ENCODE measurements around the gene CTTN. TPM values are rescaled to one million over a fixed set of nuclear protein-coding genes. Genes with fewer than 3 reads are reported as not detected.

CTTN gene
- total RNA-seq, 1 donor from 2014 or later = 313 TPM

GRCh38 chr11:70423523-70424505 is 25.5 kb downstream of the CTTN start:
- peaks cover 56% of the 10 kb centered on the region for H3K36me3 Mint-ChIP-seq (ENCODE audit: unreplicated experiment)
- DNase-seq (ENCODE audit: extremely low spot score, unreplicated experiment) = no peak
- H3K4me1 Mint-ChIP-seq (ENCODE audit: unreplicated experiment) = no peaks in the 10 kb centered on the region
- H3K27me3 Mint-ChIP-seq (ENCODE audit: unreplicated experiment) = no peaks in the 10 kb centered on the region
- no peak overlapping the region for H3K4me3 Mint-ChIP-seq (ENCODE audit: unreplicated experiment)
- TF ChIP-seq CTCF (IDR thresholded peaks at IDR 0.05) = no peak
- no peaks in the 10 kb centered on the region for H3K9me3 Mint-ChIP-seq (ENCODE audit: unreplicated experiment)
- H3K27ac Mint-ChIP-seq (ENCODE audit: unreplicated experiment) = no peak overlapping the region

- H3K27me3 Mint-ChIP-seq (ENCODE audit: unreplicated experiment) = no peaks in the 10 kb centered on the region
- H3K9me3 Mint-ChIP-seq (ENCODE audit: unreplicated experiment) = no peaks in the 10 kb centered on the region
- H3K4me3 Mint-ChIP-seq (ENCODE audit: unreplicated experiment) = no peak overlapping the region
- TF ChIP-seq CTCF (IDR thresholded peaks at IDR 0.05) = no peak
- H3K4me1 Mint-ChIP-seq (ENCODE audit: unreplicated experiment) = no peaks in the 10 kb centered on the region
- H3K36me3 Mint-ChIP-seq (ENCODE audit: unreplicated experiment) = peaks cover 53% of the 10 kb centered on the region
- no peak for DNase-seq (ENCODE audit: extremely low spot score, unreplicated experiment)
- H3K27ac Mint-ChIP-seq (ENCODE audit: unreplicated experiment) = no peak overlapping the region
Measured at GRCh38 chr11:70424765-70425344, 26.5 kb downstream of the CTTN start.

- no peak overlapping the region for H3K27ac Mint-ChIP-seq (ENCODE audit: unreplicated experiment)
- no peak for TF ChIP-seq CTCF (IDR thresholded peaks at IDR 0.05)
Measured at GRCh38 chr11:70427436-70427835, 29.1 kb downstream of the CTTN start.

GRCh38 chr11:70428701-70429427 is 30.5 kb downstream of the CTTN start:
- no peak for TF ChIP-seq CTCF (IDR thresholded peaks at IDR 0.05)
- H3K4me3 Mint-ChIP-seq (ENCODE audit: unreplicated experiment) = no peak overlapping the region
- no peaks in the 10 kb centered on the region for H3K9me3 Mint-ChIP-seq (ENCODE audit: unreplicated experiment)
- no peak for DNase-seq (ENCODE audit: extremely low spot score, unreplicated experiment)
- H3K27me3 Mint-ChIP-seq (ENCODE audit: unreplicated experiment) = no peaks in the 10 kb centered on the region
- no peak overlapping the region for H3K27ac Mint-ChIP-seq (ENCODE audit: unreplicated experiment)
- no peaks in the 10 kb centered on the region for H3K4me1 Mint-ChIP-seq (ENCODE audit: unreplicated experiment)
- peaks cover 48% of the 10 kb centered on the region for H3K36me3 Mint-ChIP-seq (ENCODE audit: unreplicated experiment)

More at GRCh38 chr11:70427436-70427835, 29.1 kb downstream of the CTTN start:
- H3K36me3 Mint-ChIP-seq (ENCODE audit: unreplicated experiment) = peaks cover 53% of the 10 kb centered on the region
- no peak for DNase-seq (ENCODE audit: extremely low spot score, unreplicated experiment)
- no peaks in the 10 kb centered on the region for H3K9me3 Mint-ChIP-seq (ENCODE audit: unreplicated experiment)
- no peak overlapping the region for H3K4me3 Mint-ChIP-seq (ENCODE audit: unreplicated experiment)
- no peaks in the 10 kb centered on the region for H3K4me1 Mint-ChIP-seq (ENCODE audit: unreplicated experiment)
- H3K27me3 Mint-ChIP-seq (ENCODE audit: unreplicated experiment) = no peaks in the 10 kb centered on the region

- DNase-seq (ENCODE audit: extremely low spot score, unreplicated experiment) = no peak
- Mint-ChIP-seq H3K27me3 (ENCODE audit: unreplicated experiment) (no peaks in the 10 kb centered on the region), H3K27ac (ENCODE audit: unreplicated experiment) (no peak overlapping the region), H3K4me1 (ENCODE audit: unreplicated experiment) (no peaks in the 10 kb centered on the region), H3K36me3 (ENCODE audit: unreplicated experiment) (peaks cover 50% of the 10 kb centered on the region), H3K9me3 (ENCODE audit: unreplicated experiment) (no peaks in the 10 kb centered on the region), H3K4me3 (ENCODE audit: unreplicated experiment) (no peak overlapping the region)
- no peak for TF ChIP-seq CTCF (IDR thresholded peaks at IDR 0.05)
Measured at GRCh38 chr11:70429428-70429705, 31.0 kb downstream of the CTTN start.
